Left hindlimb (tissue), 1 donor: Measurements from ENCODE around the gene SASH1.
"Not testable (repeated sequence)": the region's sequence is repeated elsewhere in the genome, so short reads cannot be mapped to it uniquely, and the experiment has no call there.

Source experiments
- DNase-seq: peaks from one replicate; pipeline ENCODE4 v3.0.0-alpha.2; 2018

The SASH1 gene

GRCh38 chr6:148370176-148370575 lies 27.5 kb downstream of the SASH1 start:
- no peak for DNase-seq

- no peak for DNase-seq
Observed at GRCh38 chr6:148374040-148374774, 31.6 kb downstream of the SASH1 start.

GRCh38 chr6:148375401-148375800 lies 32.8 kb downstream of the SASH1 start:
- DNase-seq = no peak

GRCh38 chr6:148379481-148379880 lies 36.8 kb downstream of the SASH1 start:
- no peak for DNase-seq

GRCh38 chr6:148379966-148380713 lies 37.5 kb downstream of the SASH1 start:
- no peak for DNase-seq

- not testable (repeated sequence) for DNase-seq
Observed at GRCh38 chr6:148382051-148382450, 39.4 kb downstream of the SASH1 start.

GRCh38 chr6:148382861-148383260 lies 40.2 kb downstream of the SASH1 start:
- DNase-seq = no peak

- no peak for DNase-seq
Observed at GRCh38 chr6:148383658-148384368, 41.2 kb downstream of the SASH1 start.

- DNase-seq = no peak
Observed at GRCh38 chr6:148385379-148385778, 42.7 kb downstream of the SASH1 start.

- DNase-seq = no peak
Observed at GRCh38 chr6:148388521-148388920, 45.9 kb downstream of the SASH1 start.

GRCh38 chr6:148389086-148389485 lies 46.4 kb downstream of the SASH1 start:
- no peak for DNase-seq

GRCh38 chr6:148389917-148390316 lies 47.3 kb downstream of the SASH1 start:
- DNase-seq = no peak

GRCh38 chr6:148392127-148392526 lies 49.5 kb downstream of the SASH1 start:
- DNase-seq = not testable (repeated sequence)

GRCh38 chr6:148392671-148393070 lies 50.0 kb downstream of the SASH1 start:
- no peak for DNase-seq

- DNase-seq = no peak
Observed at GRCh38 chr6:148395583-148396101, 53.0 kb downstream of the SASH1 start.

- DNase-seq = no peak
Observed at GRCh38 chr6:148396411-148396810, 53.8 kb downstream of the SASH1 start.

GRCh38 chr6:148396926-148397325 lies 54.3 kb downstream of the SASH1 start:
- DNase-seq = no peak

GRCh38 chr6:148398244-148398643 lies 55.6 kb downstream of the SASH1 start:
- no peak for DNase-seq

- DNase-seq = no peak
Observed at GRCh38 chr6:148398678-148399077, 56.0 kb downstream of the SASH1 start.

- no peak for DNase-seq
Observed at GRCh38 chr6:148401571-148401970, 58.9 kb downstream of the SASH1 start.

- DNase-seq = no peak
Observed at GRCh38 chr6:148404456-148405054, 61.9 kb downstream of the SASH1 start.

GRCh38 chr6:148405894-148406293 lies 63.3 kb downstream of the SASH1 start:
- no peak for DNase-seq
